ENCODE measurements around the gene MARCO.

- TF ChIP-seq CTCF (IDR thresholded peaks at IDR 0.05 in 8 of 11, conservative IDR thresholded peaks at IDR 0.05 in 3 of 11) (no peak), POLR2A (IDR thresholded peaks at IDR 0.05) (no peak)
These were observed 4.2 kb upstream of the MARCO start for GRCh38 chr2:118937817-118938216.

Data from spleen (tissue), 7 donors.